Amygdala (tissue), 56 donors: Measurements from ENCODE around the gene GLRX3.
"Not testable (repeated sequence)": the region's sequence is repeated elsewhere in the genome, so short reads cannot be mapped to it uniquely, and the experiment has no call there.

Experiments used
- DNase-seq, 56 donors: peaks; one replicate each; lab custom pipeline; 2025; lab: John Stamatoyannopoulos, UW

The GLRX3 gene

DNA sequence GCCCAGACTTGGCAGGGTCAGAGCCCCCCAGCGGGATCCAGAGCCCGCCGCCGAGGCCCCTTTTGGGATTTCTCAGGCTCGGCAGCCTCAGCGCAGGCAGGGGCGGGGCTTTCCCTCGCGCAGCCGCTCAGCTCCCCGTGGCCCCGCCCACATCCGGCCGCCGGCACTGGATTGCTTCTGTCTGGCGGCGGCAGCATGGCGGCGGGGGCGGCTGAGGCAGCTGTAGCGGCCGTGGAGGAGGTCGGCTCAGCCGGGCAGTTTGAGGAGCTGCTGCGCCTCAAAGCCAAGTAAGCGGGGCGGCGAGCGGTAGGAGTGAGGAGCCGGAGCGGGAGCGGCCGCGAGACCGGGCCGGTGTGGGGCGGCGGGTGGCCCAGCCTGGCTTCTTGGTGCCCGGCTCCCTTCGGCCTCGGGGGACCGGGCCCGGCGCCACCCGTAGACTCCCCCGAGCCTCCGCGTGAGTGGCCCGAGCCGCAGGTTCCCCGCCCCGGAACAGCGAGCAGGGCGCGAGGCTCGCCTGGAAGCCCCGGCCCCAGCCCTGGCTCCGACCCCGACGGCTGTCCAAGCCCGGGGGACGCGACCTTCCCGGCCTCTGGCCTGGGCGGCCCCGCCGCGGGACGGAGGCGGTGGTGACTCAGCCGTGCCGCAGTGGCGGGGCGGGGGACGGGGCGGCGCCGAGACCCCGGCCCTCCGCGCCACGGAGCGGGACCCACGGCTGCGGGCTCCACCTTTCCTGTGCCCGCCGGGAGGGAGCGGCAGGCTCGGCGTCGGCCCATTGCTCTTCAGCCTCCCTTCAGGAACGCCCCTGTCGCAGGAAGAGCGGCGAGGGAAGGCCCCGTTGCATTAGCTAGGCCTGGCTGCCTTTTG is at the start of gene GLRX3:
GLRX3 (plus strand) TSS at position 166 of the 864 bp plus-strand sequence; CDS start at position 196, 30 bp downstream.
- peak; percentile 8 to 88 (median 69) for DNase-seq

DNA sequence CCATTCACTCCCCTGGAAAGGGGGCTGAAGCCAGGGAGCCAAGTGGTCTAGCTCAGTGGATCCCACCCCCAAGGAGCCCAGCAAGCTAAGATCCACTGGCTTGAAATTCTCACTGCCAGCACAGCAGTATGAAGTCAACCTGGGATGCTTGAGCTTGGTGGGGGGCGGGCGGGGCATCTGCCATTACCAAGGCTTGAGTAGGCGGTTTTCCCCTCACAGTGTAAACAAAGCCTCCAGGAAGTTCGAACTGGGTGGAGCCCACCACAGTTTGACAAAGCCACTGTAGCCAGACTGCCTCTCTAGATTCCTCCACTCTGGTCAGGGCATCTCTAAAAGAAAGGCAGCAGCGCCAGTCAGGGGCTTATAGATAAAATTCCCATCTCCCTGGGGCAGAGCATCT is 45.6 kb upstream of the GLRX3 start:
- not testable (repeated sequence) for DNase-seq

DNA sequence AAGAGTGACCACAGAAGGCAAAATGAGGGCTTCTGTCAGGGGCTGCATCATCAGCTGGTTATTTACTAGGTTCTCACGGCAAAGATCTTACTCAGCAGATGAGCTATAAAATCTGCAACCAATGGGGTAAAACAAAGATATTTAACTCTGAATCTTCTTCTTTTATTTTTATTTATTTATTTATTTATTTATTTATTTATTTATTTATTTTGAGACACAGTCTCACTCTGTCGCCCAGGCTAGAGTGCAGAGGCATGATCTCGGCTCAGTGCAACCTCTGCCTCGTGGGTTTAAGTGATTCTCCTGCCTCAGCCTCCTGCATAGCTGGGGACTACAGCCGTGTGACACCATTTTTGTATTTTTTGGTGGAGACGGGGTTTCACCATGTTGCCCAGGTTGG is 36.8 kb upstream of the GLRX3 start:
- no peak for DNase-seq

DNA sequence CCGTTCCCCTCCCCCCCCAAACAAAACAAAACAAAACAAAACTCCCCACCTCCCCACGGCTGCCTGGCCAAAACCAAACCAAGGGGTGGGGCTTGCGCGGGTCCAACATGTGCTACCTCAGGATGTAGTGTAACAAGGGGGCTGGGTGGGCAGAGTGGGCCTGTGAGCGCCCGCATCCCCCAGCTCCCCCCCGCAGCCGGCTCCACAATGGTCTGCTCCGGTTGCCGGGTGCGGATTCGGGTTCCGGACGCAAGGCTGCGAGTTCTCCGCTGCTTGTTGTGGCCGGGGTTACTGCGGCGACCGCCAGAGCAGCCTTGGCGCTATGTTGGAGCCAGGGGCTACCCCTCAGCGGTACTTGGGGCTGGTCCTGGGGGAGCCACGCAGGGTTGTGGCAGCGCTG is 30.5 kb upstream of the GLRX3 start:
- no peak for DNase-seq

DNA sequence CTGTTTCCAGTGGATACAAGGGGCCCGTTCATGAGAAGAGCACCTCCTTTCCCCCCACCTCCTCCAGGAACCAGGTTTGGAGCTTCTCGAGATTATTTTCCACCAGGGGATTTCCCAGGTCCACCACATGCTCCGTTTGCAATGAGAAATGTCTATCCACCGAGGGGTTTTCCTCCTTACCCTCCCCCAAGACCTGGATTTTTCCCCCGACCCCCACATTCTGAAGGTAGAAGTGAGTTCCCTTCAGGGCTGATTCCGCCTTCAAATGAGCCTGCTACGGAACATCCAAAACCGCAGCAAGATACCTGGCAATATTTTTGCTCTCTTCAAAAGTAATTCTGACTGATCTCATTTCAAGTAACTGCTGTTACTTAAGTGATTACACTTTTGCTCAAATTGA is 28.0 kb upstream of the GLRX3 start:
- DNase-seq, result not testable (repeated sequence)

DNA sequence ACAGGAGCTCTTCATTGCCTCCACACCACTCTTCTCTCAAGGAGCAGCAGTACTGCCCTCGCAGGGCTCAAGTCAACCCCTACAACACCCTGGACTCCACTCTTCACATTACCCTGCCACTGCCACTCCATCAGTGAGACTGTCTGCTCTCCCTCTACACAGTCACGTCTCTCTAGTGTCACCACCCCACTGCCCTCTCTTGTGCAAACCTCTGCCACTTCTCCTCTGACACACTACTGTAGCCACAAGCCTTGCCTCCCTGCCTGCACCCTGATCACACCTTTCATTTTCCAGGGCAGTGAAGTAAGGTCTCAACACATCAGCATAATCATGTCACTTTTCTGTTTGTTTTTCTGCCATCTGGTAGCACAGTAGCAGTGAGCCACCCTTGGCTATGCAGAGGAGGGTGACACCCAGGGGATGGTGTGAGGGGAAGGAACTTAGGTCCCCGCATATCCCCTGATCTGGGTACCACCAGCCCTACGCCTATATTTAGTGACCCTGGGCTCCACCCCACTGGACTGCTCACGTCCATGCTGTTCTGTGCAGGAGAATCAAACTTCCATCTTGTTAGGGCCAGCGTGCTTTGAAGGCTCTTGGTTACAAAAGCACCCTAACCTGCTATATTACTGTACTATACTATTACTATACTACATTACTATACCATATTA is 27.1 kb upstream of the GLRX3 start:
- no peak for DNase-seq

DNA sequence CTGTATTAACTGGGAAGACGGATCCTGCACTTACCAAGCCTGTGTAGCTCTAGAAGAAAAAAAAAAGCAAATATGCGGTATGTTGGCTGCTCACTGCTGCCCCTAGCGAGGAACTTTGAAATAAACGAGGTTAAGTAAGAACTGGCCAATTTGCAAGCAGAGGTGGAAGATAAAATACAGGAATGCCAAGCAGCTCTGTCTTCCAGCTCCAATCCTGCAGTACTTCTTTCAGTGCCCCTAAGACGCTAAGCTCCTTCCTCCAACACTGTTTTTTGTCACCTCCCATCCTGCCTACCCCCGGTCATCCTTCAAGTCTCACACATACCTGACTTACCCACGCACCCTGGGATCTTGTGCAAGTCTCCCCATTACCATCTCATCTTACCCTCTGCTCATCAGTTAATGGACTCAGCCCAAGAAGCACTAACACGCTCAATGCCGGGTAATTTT is 26.4 kb upstream of the GLRX3 start:
- peak in 43 of 56 donors; percentile 5 to 79 (median 46) for DNase-seq

DNA sequence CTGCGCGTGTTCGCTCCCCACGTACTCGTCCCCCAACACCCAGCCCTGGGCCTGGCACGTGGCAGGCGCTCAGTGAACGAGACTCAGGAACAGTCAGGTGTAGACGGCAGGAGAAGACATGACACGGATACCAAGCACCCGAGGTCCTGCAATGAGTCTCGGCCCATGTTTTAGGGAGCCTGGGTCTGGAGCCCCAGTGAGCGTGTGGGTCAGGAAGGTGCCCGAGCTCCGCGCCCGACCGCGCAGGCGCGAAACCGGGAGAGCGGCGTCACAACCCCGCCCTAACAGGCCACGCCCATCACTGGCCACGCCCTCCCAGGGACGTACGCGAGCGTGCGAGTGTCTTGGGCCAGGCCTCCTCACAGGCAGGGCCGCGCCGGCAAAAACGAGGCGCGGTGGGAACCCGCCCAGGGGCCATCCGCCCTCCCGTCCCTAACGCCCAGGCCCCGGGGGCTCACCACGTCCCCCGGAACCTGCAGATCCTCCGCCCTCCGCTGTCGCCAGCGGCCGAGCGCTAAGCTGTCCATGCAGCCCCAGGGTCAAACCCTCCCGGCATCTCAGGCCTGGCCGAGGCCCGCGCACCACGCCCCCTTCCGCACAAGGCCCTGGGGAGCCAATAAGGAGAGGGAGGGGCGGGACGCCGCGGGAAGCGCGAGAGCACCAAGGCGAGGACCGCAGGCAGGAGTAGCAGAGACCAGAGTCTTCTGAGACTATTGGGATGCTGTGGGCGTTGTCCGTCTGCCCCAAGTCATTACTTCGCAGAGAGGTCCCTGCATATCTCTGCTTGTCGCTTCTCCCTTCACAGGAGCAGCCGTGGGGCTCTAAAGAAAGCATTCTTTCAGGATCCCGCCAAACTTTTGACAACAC is 25.7 kb upstream of the GLRX3 start, which contains the start of gene C10orf143:
C10orf143 (minus strand) TSS at position 585 of the 867 bp plus-strand sequence; CDS start at position 527, 58 bp downstream.
- DNase-seq, result peak; percentile 90 to 100 (median 97)

DNA sequence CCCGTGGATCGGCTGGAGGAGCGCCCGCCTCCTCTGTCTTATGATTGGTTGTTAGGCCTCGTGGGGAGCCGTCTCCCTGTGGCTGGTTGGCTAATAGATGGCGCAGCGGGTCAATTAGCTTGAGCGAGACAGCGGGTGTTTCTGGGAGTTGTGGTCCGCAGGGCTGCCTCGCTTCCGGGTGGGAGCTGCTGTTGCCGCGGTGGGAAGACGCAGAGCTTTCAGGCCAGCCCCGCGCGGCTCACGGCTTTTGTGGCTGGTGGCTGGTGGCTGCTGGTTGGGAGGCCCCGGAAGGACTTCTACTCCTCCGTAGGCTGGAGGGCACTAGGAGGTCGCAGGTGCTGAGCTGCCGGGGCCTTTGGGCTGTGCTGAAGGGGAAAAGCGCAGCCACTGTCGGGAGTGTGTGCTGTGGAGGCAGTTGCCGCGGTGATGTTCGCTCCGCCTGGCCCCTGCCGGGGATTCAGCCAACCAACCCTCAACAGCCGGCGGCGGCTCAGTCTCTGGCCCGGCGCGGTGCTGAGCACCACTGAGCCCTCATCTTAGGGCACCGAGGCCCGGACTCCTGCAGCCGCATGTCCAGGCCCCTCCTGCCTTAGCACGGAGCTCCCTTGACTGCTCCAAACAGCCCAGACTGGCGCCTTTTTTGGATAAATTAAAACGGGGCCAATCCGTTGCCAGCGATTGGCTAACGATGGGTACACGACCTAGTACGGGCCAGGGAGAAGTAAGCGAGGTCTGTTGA is 24.9 kb upstream of the GLRX3 start:
- DNase-seq, result peak; percentile 81 to 99 (median 97)

DNA sequence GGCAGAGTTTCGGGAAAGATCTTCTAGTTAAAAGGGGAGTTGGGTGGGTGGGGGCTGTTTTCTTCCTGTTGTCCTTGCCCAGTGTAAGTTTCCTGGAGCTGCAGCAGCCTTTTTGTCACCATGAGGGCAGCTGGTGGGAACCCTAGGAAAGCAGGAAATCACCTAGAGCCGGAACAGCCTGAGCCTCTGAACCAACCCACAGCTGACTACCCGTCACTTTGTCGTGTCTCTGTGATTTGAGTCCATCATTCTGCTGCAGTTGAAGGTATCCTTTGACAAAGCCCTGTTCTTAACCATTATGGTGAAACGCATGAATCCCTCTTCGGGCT is 24.4 kb upstream of the GLRX3 start:
- DNase-seq, result no peak

DNA sequence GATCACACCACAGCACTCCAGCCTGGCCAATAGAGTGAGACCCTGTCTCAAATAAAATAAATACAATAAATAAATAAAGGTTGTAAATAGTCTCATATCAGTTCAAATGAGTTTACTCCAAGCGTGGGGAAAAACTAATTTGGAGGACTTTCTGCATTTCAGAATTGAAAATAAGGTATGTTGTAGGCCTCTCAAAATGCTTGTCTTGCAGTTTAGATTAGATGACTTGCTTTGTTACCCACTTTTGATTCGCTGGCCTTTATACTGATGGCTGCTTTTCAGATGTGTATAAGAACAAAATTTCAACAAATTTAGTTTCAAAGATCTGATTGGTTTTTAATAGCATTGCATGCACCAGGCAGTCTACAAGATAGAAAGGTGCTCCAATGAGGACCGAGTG is 23.4 kb upstream of the GLRX3 start:
- DNase-seq, result no peak

DNA sequence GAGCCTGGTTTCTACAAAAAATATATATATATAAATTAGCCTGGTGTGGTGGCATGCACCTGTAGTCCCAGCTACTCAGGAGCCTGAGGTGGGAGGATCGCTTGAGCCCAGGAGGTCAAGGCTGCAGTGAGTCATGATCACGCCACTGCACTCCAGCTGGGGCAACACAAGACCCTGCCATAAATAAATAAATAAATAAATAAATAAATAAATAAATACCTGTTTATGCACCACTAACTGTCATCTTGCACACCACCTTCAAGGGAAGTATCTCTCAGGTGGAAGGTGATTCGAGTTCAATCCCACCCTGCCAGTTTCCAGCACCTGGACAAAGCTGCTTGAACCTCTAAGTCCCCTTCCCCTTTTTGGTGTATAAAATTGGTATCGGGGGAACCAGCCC is 19.2 kb upstream of the GLRX3 start:
- DNase-seq, result not testable (repeated sequence)

DNA sequence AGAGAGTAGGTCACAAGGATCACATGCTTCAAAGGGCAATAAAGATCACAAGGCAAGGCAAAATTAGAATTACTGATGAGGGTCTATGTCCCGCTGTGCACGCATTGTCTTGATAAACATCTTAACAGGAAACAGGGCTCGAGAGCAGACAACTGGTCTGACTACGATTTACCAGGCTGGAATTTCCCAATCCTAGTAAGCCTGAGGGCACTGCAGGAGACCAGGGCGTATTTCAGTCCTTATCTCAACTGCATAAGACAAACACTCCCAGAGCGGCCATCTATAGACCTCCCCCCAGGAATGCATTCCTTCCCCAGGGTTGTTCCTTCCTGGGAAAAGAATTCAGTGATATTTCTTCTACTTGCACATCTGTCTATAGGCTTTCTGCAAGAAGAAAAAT is 18.7 kb upstream of the GLRX3 start:
- not testable (repeated sequence) for DNase-seq

DNA sequence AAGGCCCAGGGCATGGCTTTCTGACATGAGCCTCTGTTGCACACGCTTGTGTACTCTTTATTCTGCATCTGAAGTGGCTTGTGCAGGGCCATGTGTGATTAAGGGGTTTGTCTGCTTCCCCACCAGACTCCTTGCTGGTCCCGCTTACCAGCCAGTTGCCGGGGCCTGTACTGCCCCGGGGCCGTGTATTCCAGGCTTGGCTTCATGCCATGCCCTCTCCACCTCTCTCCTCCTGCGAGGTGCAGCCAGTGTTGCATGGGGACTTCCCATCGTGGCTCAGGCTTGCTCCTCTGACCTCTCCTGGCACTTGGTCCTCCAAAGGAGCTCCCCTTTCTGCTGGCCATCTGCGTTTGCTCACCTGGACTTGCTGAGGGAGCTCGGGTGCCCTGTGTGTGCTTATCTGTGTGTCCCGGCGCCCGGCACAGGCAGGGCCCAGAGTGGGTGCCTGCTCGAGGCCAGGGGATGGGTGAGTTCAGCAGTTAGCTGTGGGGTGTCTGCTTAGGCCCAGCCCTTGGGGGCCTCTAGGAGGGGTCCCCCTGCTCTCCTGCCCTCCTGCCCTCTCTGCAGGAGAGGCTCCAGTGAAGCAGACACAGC is 14.6 kb upstream of the GLRX3 start:
- no peak for DNase-seq

DNA sequence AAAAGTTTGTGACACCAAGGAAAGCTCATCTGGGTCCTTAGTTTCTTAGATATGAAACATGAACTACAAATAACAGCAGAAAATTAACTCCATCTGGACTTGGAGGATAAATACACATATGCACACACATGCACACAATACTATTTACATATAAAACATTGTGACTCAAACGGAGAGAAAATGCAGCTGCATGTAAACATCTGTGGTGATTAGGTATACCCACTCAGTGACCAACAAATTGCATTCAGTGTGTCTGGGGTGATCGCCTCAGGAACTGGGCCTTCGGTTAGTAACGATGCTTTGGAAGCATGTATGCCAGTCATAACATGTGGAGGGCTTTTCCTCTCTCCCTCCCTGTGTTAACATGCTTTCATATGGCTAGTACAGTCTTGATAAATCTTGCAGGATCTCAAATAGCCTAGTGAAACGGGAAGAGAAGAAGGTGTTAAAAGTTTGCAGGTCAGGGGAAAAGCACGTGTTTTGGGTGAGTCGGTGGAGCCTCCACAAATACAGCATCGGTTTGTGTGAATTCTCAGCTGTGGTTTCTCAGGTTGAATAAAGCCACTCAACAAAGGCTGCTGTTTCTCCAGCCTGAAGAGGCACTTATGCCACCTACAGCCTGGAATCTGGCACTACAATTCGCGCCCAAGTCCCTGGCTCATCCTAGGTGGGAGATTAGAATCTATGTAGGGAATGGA is 8.7 kb upstream of the GLRX3 start:
- DNase-seq, result peak in 34 of 56 donors; percentile 2 to 66 (median 24)

DNA sequence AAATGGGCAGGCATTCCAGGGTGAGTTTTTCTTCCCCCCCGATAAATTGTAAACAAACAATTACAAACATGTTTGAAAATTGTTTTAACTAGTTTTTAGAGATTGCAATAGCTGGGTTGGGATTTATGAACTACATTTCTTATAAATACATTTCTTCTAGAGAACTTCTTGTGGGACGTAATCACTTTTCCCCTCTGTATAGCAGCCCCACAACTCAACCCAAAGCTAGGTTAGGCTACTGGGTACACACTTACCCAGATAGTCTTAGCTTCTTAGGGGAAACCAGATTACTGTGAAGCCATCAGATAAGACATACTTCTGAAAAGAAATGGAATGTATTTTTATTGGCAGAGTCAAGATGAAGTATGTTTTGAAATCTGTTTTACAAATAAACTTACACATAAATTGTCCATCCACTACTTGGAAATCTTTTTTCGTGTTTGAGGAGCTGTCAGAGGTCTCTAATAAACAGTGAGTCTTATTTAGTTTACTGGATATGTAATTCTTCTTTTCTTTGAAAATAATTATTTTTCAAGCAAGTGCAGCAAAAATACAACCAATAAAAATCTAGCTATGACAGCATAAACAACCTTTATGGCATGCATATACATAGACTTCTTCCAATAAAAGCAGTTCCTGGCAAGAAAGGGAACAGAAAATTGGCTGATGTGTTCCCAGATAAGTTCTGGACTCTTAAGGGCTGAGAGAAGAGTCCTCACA is 8.0 kb upstream of the GLRX3 start:
- no peak for DNase-seq

DNA sequence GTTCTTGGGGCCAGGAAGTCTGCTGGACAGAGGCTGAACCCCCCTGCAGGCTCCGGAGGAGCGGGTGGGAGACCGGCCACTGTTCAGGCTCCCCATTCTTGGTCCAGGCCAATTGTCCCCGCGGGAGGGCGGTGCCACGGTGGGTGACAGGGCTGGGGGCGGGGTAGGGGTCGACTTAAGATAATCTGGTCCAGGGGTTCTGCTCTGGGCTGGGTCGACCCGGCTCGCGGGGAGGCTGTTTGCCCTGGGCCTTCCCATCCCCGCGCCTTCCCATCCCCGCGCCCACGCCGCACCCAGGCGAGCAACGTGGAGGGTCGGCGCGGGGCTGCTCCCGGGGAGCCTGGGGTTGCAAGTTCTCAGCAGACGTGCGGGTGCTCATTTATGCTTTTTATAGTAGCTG is 7.3 kb upstream of the GLRX3 start:
- no peak for DNase-seq

DNA sequence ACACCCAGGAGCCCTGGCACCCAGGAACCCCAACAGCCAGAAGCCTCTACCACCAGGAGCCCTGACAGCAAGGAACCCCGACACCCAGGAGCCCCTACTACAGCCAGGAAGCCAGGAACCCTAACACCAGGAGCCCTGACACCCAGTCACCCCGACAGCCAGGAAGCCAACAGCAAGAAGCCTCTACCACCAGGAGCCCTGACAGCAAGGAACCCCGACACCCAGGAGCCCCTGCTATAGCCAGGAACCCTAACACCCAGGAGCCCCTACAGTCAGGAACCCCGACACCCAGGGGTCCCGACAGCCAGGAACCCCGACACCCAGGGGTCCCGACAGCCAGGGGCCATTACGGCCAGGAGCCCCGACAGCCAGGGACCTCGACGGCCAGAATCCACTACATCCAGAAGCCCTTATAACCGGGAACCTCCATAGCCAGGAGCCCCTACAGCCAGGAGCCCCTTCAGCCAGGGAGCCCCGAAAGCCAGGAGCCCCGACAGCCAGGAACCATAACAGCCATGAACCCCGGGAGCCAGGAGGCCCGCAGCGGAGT is 440 bp upstream of the GLRX3 start:
- peak in 2 of 56 donors; percentile 30 to 48 for DNase-seq
